GM12892 (cell line): ENCODE results near the gene TENT5C. TPM values are rescaled to one million over a fixed set of nuclear protein-coding genes. Genes with fewer than 3 reads are reported as not detected.
"Not testable (repeated sequence)": the region's sequence is repeated elsewhere in the genome, so short reads cannot be mapped to it uniquely, and the experiment has no call there.

ENCODE experiments used
- DNase-seq: peaks from one replicate; pipeline ENCODE4 v3.0.0; 2011; ENCODE audit not compliant: insufficient read length
- FAIRE-seq: peaks from 2 replicates; lab custom pipeline; 2011; peaks lifted over from hg19 to GRCh38; lab: Jason Lieb, UNC
- POLR2A ChIP-seq: IDR thresholded peaks from 2 replicates; pipeline ENCODE4 v1.6.1; 2011; ENCODE audit warnings: low read depth, low read length, control low read depth
- POLR2AphosphoS5 ChIP-seq: IDR thresholded peaks from 2 replicates; pipeline ENCODE4 v1.6.1; 2011; ENCODE audit warnings: low read depth, low read length, control low read depth
- TAF1 ChIP-seq: IDR thresholded peaks from 2 replicates; pipeline ENCODE4 v1.6.1; 2011; ENCODE audit warnings: low read depth, mild to moderate bottlenecking, control low read depth, low read length, borderline replicate concordance
- polyA plus RNA-seq: library from polyadenylated mRNA; unstranded; fragments of >200 nt; gene quantifications from one replicate; pipeline ENCODE4 v1.2.1, GENCODE V29; 2012; ENCODE audit warnings: missing spikeins, inconsistent platforms; ENCODE audit not compliant: missing spikeins

Gene TENT5C
- 1.3 TPM for polyA plus RNA-seq

GRCh38 chr1:117605774-117606648 lies at the start of gene TENT5C:
Gene TENT5C, plus strand, starts transcription at chr1:117606048. Its CDS starts 16,821 bp downstream, at chr1:117622869.
- DNase-seq (peak; percentile 88), FAIRE-seq (peak; percentile 93)
- peak; percentile 51; the same call in 1 of the 2 replicates for TF ChIP-seq POLR2A
- TF ChIP-seq TAF1, result peak; percentile 71; the same call in 1 of the 2 replicates
- no peak for TF ChIP-seq POLR2AphosphoS5

- no peak for DNase-seq
These were observed 49.5 kb upstream of the TENT5C start for GRCh38 chr1:117556341-117556740.

GRCh38 chr1:117556976-117557375 lies 48.9 kb upstream of the TENT5C start:
- no peak for FAIRE-seq
- no peak for DNase-seq
- TF ChIP-seq TAF1, result no peak
- no peak for TF ChIP-seq POLR2A
- TF ChIP-seq POLR2AphosphoS5, result no peak

More at GRCh38 chr1:117556341-117556740, 49.5 kb upstream of the TENT5C start:
- TF ChIP-seq POLR2A (no peak), TAF1 (no peak), POLR2AphosphoS5 (no peak)
- FAIRE-seq, result no peak

- FAIRE-seq, DNase-seq: not testable (repeated sequence)
These were observed 47.4 kb upstream of the TENT5C start for GRCh38 chr1:117558451-117558850.

GRCh38 chr1:117559139-117559538 lies 46.7 kb upstream of the TENT5C start:
- DNase-seq (no peak), FAIRE-seq (no peak)
- no peak for TF ChIP-seq POLR2A
- TF ChIP-seq TAF1, result no peak

GRCh38 chr1:117559985-117560384 lies 45.9 kb upstream of the TENT5C start:
- no peak for TF ChIP-seq TAF1
- DNase-seq (no peak), FAIRE-seq (no peak)

GRCh38 chr1:117561071-117561470 lies 44.8 kb upstream of the TENT5C start:
- FAIRE-seq (no peak), DNase-seq (no peak)
- TF ChIP-seq POLR2AphosphoS5 (no peak), POLR2A (no peak), TAF1 (no peak)

- FAIRE-seq (no peak), DNase-seq (no peak)
- TF ChIP-seq POLR2AphosphoS5 (no peak), POLR2A (no peak), TAF1 (no peak)
These were observed 44.3 kb upstream of the TENT5C start for GRCh38 chr1:117561551-117561950.

- no peak for TF ChIP-seq TAF1
- no peak for TF ChIP-seq POLR2AphosphoS5
- FAIRE-seq, result no peak
- no peak for DNase-seq
These were observed 43.0 kb upstream of the TENT5C start for GRCh38 chr1:117562581-117563491.

- TF ChIP-seq POLR2A, result no peak
- TF ChIP-seq TAF1, result no peak
- TF ChIP-seq POLR2AphosphoS5, result no peak
- DNase-seq (no peak), FAIRE-seq (no peak)
These were observed 42.4 kb upstream of the TENT5C start for GRCh38 chr1:117563492-117563875.

GRCh38 chr1:117564227-117565075 lies 41.4 kb upstream of the TENT5C start:
- DNase-seq (no peak), FAIRE-seq (no peak)

GRCh38 chr1:117565076-117565556 lies 40.7 kb upstream of the TENT5C start:
- TF ChIP-seq TAF1 (no peak), POLR2AphosphoS5 (no peak), POLR2A (no peak)
- FAIRE-seq, result no peak
- DNase-seq, result no peak

More at GRCh38 chr1:117564227-117565075, 41.4 kb upstream of the TENT5C start:
- TF ChIP-seq TAF1 (no peak), POLR2A (no peak), POLR2AphosphoS5 (no peak)
